Tibial nerve (tissue), 4 donors: ENCODE data around the gene EGLN2.

Experiments used
- CTCF ChIP-seq, 5 experiments: fragments of 200-600 bp in 3 of 5; fragments of 450-650 bp in 2 of 5; sonication (generic) in 3 of 5; IDR thresholded peaks; one replicate each; pipeline ENCODE4 v1.5.1; 2016 to 2019; ENCODE audit warnings: antibody characterized with exemption in 5 of 5, mild to moderate bottlenecking in 3 of 5, moderate library complexity in 2 of 5
- EP300 ChIP-seq, 2 donors: sonication (generic); formaldehyde crosslinking; IDR thresholded peaks; one replicate each; pipeline ENCODE4 v1.6.1; 2017; ENCODE audit warnings: antibody characterized with exemption in 2 of 2, mild to moderate bottlenecking in 1 of 2

- no peak for TF ChIP-seq CTCF (IDR thresholded peaks at IDR 0.05)
- TF ChIP-seq EP300 (IDR thresholded peaks at IDR 0.05), result no peak
Measured at GRCh38 chr19:40777645-40777936, 21.4 kb upstream of the EGLN2 start.
